ENCODE measurements around the gene SGMS1. TPM values are rescaled to one million over a fixed set of nuclear protein-coding genes. Genes with fewer than 3 reads are reported as not detected.
A peak's percentile ranks its signal among the peaks of the same experiment; 100 is the strongest.

Gene SGMS1
- total RNA-seq, 3 donors from 2014 or later (not counting 1 experiment from before 2014, with no cell fraction given), result 24.5 to 32.7 (median 30.4) TPM

- Mint-ChIP-seq H3K9me3 (no peaks in the 10 kb centered on the region), H3K4me1 (peaks cover 23 to 25% of the 10 kb centered on the region in 2 donors), H3K4me3 (no peak overlapping the region), H3K36me3 (no peaks in the 10 kb centered on the region), H3K27me3 (ENCODE audit: low read depth in 2 of 2) (no peaks in the 10 kb centered on the region), H3K27ac (no peak overlapping the region)
- intact Hi-C loops (cut with micrococcal nuclease), result no loop called here
- TF ChIP-seq CTCF (IDR thresholded peaks at IDR 0.05), result no peak
- H3K27me3 ChIP-seq (ENCODE audit: control insufficient read depth, insufficient read depth, low read length), result no peaks in the 10 kb centered on the region
- H3K4me1 ChIP-seq (ENCODE audit: control insufficient read depth, insufficient read depth, low read length), result peaks cover 3% of the 10 kb centered on the region
- DNase-seq (no peak), ATAC-seq (peak in 1 of 3 donors; percentile 37)
- no peaks in the 10 kb centered on the region for H3K9me3 ChIP-seq (ENCODE audit: control insufficient read depth, insufficient read depth, low read length)
- no peak overlapping the region for H3K27ac ChIP-seq (ENCODE audit: low read length)
- H3K4me3 ChIP-seq (ENCODE audit: low read length), result no peak overlapping the region
- H3K36me3 ChIP-seq (ENCODE audit: control insufficient read depth, insufficient read depth, low read length), result no peaks in the 10 kb centered on the region
These were observed 289.9 kb downstream of the SGMS1 start for GRCh38 chr10:50333872-50334271.

GRCh38 chr10:50332108-50332842 is 291.5 kb downstream of the SGMS1 start:
- WGBS (ENCODE audit: insufficient coverage), result 99% methylated on average over 3 of the region's 3 CpGs

GRCh38 chr10:50331486-50331885 is 292.3 kb downstream of the SGMS1 start:
- Histone ChIP-seq H3K27me3 (ENCODE audit: control insufficient read depth, insufficient read depth, low read length) (no peaks in the 10 kb centered on the region), H3K4me1 (ENCODE audit: control insufficient read depth, insufficient read depth, low read length) (peaks cover 3% of the 10 kb centered on the region), H3K4me3 (ENCODE audit: low read length) (no peak overlapping the region), H3K27ac (ENCODE audit: low read length) (no peak overlapping the region), H3K9me3 (ENCODE audit: control insufficient read depth, insufficient read depth, low read length) (no peaks in the 10 kb centered on the region), H3K36me3 (ENCODE audit: control insufficient read depth, insufficient read depth, low read length) (no peaks in the 10 kb centered on the region)
- no peak for TF ChIP-seq CTCF (IDR thresholded peaks at IDR 0.05)
- Mint-ChIP-seq H3K4me3 (no peak overlapping the region), H3K9me3 (no peaks in the 10 kb centered on the region), H3K36me3 (no peaks in the 10 kb centered on the region), H3K27me3 (ENCODE audit: low read depth in 2 of 2) (no peaks in the 10 kb centered on the region), H3K27ac (peak overlapping the region in 1 of 2 donors; percentile 29), H3K4me1 (peaks cover 23 to 32% of the 10 kb centered on the region in 2 donors)
- no peak for DNase-seq
- WGBS (ENCODE audit: insufficient coverage), result 95% methylated on average over 2 of the region's 2 CpGs
- intact Hi-C loops (cut with micrococcal nuclease), result no loop called here
- no peak for ATAC-seq

More at GRCh38 chr10:50332108-50332842, 291.5 kb downstream of the SGMS1 start:
- no peaks in the 10 kb centered on the region for H3K27me3 ChIP-seq (ENCODE audit: control insufficient read depth, insufficient read depth, low read length)
- H3K4me1 ChIP-seq (ENCODE audit: control insufficient read depth, insufficient read depth, low read length), result peaks cover 3% of the 10 kb centered on the region
- intact Hi-C loops (cut with micrococcal nuclease), result no loop called here
- no peaks in the 10 kb centered on the region for H3K9me3 Mint-ChIP-seq
- H3K4me3 Mint-ChIP-seq, result no peak overlapping the region
- H3K4me3 ChIP-seq (ENCODE audit: low read length), result no peak overlapping the region
- H3K36me3 Mint-ChIP-seq, result no peaks in the 10 kb centered on the region
- no peak overlapping the region for H3K27ac ChIP-seq (ENCODE audit: low read length)
- H3K36me3 ChIP-seq (ENCODE audit: control insufficient read depth, insufficient read depth, low read length), result no peaks in the 10 kb centered on the region
- DNase-seq (no peak), ATAC-seq (no peak)
- H3K27ac Mint-ChIP-seq, result no peak overlapping the region
- H3K27me3 Mint-ChIP-seq (ENCODE audit: low read depth in 2 of 2), result no peaks in the 10 kb centered on the region
- no peaks in the 10 kb centered on the region for H3K9me3 ChIP-seq (ENCODE audit: control insufficient read depth, insufficient read depth, low read length)
- peaks cover 23 to 25% of the 10 kb centered on the region in 2 donors for H3K4me1 Mint-ChIP-seq
- TF ChIP-seq CTCF (IDR thresholded peaks at IDR 0.05), result no peak
